ENCODE data around the gene CLCN3. TPM values are rescaled to one million over a fixed set of nuclear protein-coding genes. Genes with fewer than 3 reads are reported as not detected.

CLCN3 gene
- total and polyA plus RNA-seq, 2 of the 13 experiments (the other 11 are each of a cell fraction or from before 2014, with no cell fraction given), result 13.6 to 23.7 TPM

DNA sequence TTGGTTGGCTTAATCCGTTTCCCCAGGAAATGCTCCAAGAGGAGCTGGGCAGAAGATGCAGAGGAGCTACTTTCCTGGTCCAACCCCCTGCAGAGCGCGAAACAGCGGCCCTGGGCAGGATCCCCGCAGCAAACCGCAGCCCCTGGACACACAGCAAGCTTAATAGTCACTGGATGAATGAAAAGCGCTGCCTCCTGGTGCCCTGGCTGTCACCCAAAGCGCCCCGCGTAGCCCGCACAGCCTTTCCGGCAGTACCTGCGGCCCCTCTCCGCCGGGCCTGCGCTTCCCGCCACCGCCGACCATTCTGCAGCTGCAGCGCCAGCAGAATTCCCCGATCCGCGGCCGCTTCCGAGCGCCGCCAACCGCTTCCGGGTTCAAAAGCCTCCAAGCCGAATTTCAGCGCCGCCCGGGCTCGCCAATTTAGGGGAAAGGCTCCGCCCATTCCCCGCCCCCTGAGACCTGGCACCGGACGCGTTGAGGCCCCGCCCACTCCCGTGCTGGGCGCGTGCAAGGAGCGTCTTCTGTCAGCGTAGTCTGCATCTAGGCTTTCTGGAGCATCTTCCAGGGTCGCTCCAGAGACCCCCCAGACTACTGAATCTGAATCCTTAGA lies 137.3 kb downstream of the CLCN3 start, which contains the start of gene HPF1 (continued):
- TF ChIP-seq ZNF142 (CRISPR knock-in tag; IDR thresholded peaks at IDR 0.05), result no peak
- no peak for TF ChIP-seq TMF1 (CRISPR knock-in tag; IDR thresholded peaks at IDR 0.05; ENCODE audit: low read depth)
- no peak for TF ChIP-seq TAF15 (IDR thresholded peaks at IDR 0.05; ENCODE audit: low read depth, low read length, poor library complexity, severe bottlenecking)
- TF ChIP-seq, protein P1, sequence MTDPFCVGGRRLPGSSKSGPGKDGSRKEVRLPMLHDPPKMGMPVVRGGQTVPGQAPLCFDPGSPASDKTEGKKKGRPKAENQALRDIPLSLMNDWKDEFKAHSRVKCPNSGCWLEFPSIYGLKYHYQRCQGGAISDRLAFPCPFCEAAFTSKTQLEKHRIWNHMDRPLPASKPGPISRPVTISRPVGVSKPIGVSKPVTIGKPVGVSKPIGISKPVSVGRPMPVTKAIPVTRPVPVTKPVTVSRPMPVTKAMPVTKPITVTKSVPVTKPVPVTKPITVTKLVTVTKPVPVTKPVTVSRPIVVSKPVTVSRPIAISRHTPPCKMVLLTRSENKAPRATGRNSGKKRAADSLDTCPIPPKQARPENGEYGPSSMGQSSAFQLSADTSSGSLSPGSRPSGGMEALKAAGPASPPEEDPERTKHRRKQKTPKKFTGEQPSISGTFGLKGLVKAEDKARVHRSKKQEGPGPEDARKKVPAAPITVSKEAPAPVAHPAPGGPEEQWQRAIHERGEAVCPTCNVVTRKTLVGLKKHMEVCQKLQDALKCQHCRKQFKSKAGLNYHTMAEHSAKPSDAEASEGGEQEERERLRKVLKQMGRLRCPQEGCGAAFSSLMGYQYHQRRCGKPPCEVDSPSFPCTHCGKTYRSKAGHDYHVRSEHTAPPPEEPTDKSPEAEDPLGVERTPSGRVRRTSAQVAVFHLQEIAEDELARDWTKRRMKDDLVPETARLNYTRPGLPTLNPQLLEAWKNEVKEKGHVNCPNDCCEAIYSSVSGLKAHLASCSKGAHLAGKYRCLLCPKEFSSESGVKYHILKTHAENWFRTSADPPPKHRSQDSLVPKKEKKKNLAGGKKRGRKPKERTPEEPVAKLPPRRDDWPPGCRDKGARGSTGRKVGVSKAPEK (CRISPR knock-in tag; IDR thresholded peaks at IDR 0.05; ENCODE audit: borderline replicate concordance), result no peak
- TF ChIP-seq, protein P2, sequence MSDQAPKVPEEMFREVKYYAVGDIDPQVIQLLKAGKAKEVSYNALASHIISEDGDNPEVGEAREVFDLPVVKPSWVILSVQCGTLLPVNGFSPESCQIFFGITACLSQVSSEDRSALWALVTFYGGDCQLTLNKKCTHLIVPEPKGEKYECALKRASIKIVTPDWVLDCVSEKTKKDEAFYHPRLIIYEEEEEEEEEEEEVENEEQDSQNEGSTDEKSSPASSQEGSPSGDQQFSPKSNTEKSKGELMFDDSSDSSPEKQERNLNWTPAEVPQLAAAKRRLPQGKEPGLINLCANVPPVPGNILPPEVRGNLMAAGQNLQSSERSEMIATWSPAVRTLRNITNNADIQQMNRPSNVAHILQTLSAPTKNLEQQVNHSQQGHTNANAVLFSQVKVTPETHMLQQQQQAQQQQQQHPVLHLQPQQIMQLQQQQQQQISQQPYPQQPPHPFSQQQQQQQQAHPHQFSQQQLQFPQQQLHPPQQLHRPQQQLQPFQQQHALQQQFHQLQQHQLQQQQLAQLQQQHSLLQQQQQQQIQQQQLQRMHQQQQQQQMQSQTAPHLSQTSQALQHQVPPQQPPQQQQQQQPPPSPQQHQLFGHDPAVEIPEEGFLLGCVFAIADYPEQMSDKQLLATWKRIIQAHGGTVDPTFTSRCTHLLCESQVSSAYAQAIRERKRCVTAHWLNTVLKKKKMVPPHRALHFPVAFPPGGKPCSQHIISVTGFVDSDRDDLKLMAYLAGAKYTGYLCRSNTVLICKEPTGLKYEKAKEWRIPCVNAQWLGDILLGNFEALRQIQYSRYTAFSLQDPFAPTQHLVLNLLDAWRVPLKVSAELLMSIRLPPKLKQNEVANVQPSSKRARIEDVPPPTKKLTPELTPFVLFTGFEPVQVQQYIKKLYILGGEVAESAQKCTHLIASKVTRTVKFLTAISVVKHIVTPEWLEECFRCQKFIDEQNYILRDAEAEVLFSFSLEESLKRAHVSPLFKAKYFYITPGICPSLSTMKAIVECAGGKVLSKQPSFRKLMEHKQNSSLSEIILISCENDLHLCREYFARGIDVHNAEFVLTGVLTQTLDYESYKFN (CRISPR knock-in tag; conservative IDR thresholded peaks at IDR 0.05), result no peak
- peak; percentile 38; the same call in 1 of the 2 replicates for TF ChIP-seq SOX5 (CRISPR knock-in tag; IDR thresholded peaks at IDR 0.05; ENCODE audit: borderline replicate concordance)
- TF ChIP-seq ZZZ3 (CRISPR knock-in tag; IDR thresholded peaks at IDR 0.05; ENCODE audit: borderline replicate concordance), result no peak
- TF ChIP-seq ELF1 (CRISPR knock-in tag; IDR thresholded peaks at IDR 0.05), result peak; percentile 96
- peak; percentile 63 for TF ChIP-seq PATZ1 (CRISPR knock-in tag; IDR thresholded peaks at IDR 0.05)
- no peak for TF ChIP-seq FIP1L1 (IDR thresholded peaks at IDR 0.05; ENCODE audit: borderline replicate concordance, insufficient read depth, low read depth, low read length)
- peak; percentile 68; the same call in 1 of the 2 replicates for TF ChIP-seq ZNF747 (CRISPR knock-in tag; IDR thresholded peaks at IDR 0.05; ENCODE audit: borderline replicate concordance)
- no peak for TF ChIP-seq POLR2AphosphoS2 (IDR thresholded peaks at IDR 0.05; ENCODE audit: low read depth, low read length)
- TF ChIP-seq THYN1 (CRISPR knock-in tag; IDR thresholded peaks at IDR 0.05; ENCODE audit: borderline replicate concordance, low read depth), result no peak
- 0 out of 2 replicates have a peak, but pooled peaks have one; percentile 67 for TF ChIP-seq ZNF772 (CRISPR knock-in tag; IDR thresholded peaks at IDR 0.05)

Measured in HepG2 (cell line).